IMR-90 (cell line): Measurements from ENCODE around the gene GPA33.

Source experiments
- BHLHE40 ChIP-seq: fragments of 150-350 bp; IDR thresholded peaks from 2 replicates; pipeline ENCODE4 v1.6.1; 2016; ENCODE audit warnings: mild to moderate bottlenecking, low read depth, low read length
- CTCF ChIP-seq: conservative IDR thresholded peaks from 2 replicates; pipeline ENCODE4 v1.5.1; 2012; ENCODE audit warnings: mild to moderate bottlenecking, low read depth, low read length, improper control_type of control experiment
- ELK1 ChIP-seq: fragments of 150-350 bp; IDR thresholded peaks from 2 replicates; pipeline ENCODE4 v1.6.1; 2016; ENCODE audit warnings: low read depth, mild to moderate bottlenecking, low read length, moderate library complexity, borderline replicate concordance
- FOS ChIP-seq: fragments of 150-350 bp; IDR thresholded peaks from 2 replicates; pipeline ENCODE4 v1.6.1; 2016; ENCODE audit warnings: low read depth, low read length
- MAZ ChIP-seq: IDR thresholded peaks from 2 replicates; pipeline ENCODE4 v1.6.1; 2012; ENCODE audit warnings: low read depth, mild to moderate bottlenecking, low read length, improper control_type of control experiment, moderate library complexity, borderline replicate concordance
- NFE2L2 ChIP-seq: fragments of 150-350 bp; IDR thresholded peaks from 2 replicates; pipeline ENCODE4 v1.6.1; 2016; ENCODE audit warnings: low read depth, mild to moderate bottlenecking, low read length
- POLR2A ChIP-seq: IDR thresholded peaks from 2 replicates; pipeline ENCODE4 v1.6.1; 2012; ENCODE audit warnings: mild to moderate bottlenecking, low read depth, low read length
- RAD21 ChIP-seq: IDR thresholded peaks from 2 replicates; pipeline ENCODE4 v1.6.1; 2012; ENCODE audit warnings: low read length, improper control_type of control experiment
- SMC3 ChIP-seq: fragments of 150-350 bp; IDR thresholded peaks from 2 replicates; pipeline ENCODE4 v1.6.1; 2016; ENCODE audit warnings: low read depth, mild to moderate bottlenecking, antibody characterized with exemption, low read length, moderate library complexity
- USF2 ChIP-seq: fragments of 150-350 bp; IDR thresholded peaks from 2 replicates; pipeline ENCODE4 v1.6.1; 2017; ENCODE audit warnings: mild to moderate bottlenecking, antibody characterized with exemption, low read length, low read depth

GRCh38 chr1:167102906-167103573 lies 12.9 kb upstream of the GPA33 start:
- TF ChIP-seq CTCF (no peak), POLR2A (no peak), RAD21 (no peak), SMC3 (no peak), FOS (no peak), ELK1 (no peak), MAZ (no peak), USF2 (no peak), NFE2L2 (no peak), BHLHE40 (no peak)
